Ectodermal cell (in vitro differentiated cells): ENCODE results near the gene GNAI2.

Experiments used
- H3K27ac ChIP-seq: 2 replicates; pipeline ENCODE4 v1.7.0; 2013; ENCODE audit warnings: mild to moderate bottlenecking, low read depth, low read length; ENCODE audit not compliant: insufficient read depth, poor library complexity, severe bottlenecking
- H3K27me3 ChIP-seq: 2 replicates; pipeline ENCODE4 v1.7.0; 2013; ENCODE audit warnings: mild to moderate bottlenecking, low read length; ENCODE audit not compliant: insufficient read depth, control insufficient read depth, poor library complexity, severe bottlenecking
- H3K36me3 ChIP-seq: one replicate; pipeline ENCODE4 v1.7.0; 2013; ENCODE audit warnings: low read length; ENCODE audit not compliant: control insufficient read depth, insufficient read depth
- H3K4me1 ChIP-seq: one replicate; pipeline ENCODE4 v1.7.0; 2013; ENCODE audit warnings: low read length; ENCODE audit not compliant: control insufficient read depth, insufficient read depth
- H3K4me3 ChIP-seq: 2 replicates; pipeline ENCODE4 v1.7.0; 2013; ENCODE audit warnings: low read depth, low read length, control low read depth; ENCODE audit not compliant: insufficient read depth
- H3K9me3 ChIP-seq: 2 replicates; pipeline ENCODE4 v1.7.0; 2013; ENCODE audit warnings: mild to moderate bottlenecking, low read length, moderate library complexity; ENCODE audit not compliant: control insufficient read depth
- WGBS, 2 experiments: methylation state at CpG; one replicate each; pipeline ENCODE4 v1.1.7; 2013; ENCODE audit warnings: missing lambda C conversion rate in 2 of 2; 5-methylcytosine and 5-hydroxymethylcytosine counted together

The GNAI2 gene

DNA sequence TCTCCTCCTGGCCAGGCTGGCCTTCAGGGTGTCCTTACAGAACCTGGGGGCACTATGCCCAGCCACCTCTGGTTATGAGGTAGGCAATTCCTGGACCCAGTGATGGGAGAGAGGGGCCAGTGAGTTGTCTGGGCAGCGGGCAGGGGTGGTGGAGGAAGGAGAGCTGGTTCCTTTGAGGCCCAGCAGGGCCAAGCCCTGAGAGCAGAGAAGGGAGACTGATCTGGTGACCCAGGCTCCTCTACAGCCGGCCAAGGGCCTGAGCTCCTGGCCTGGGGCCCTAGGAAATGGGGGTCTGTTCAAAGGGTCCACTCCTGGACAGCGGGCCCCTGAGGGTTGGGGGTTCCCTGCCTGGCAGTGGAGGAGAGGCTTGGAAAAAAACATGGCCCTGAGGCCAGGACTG is 23.0 kb upstream of the GNAI2 start:
- no peak overlapping the region for H3K4me3 ChIP-seq
- H3K36me3 ChIP-seq = no peaks in the 10 kb centered on the region
- H3K4me1 ChIP-seq = peaks cover 9% of the 10 kb centered on the region
- H3K9me3 ChIP-seq = no peaks in the 10 kb centered on the region
- H3K27ac ChIP-seq = no peak overlapping the region
- no peaks in the 10 kb centered on the region for H3K27me3 ChIP-seq
- WGBS, 2 experiments = 95% methylated on average over 3 of the region's 3 CpGs

GRCh38 chr3:50213373-50213772 is 22.6 kb upstream of the GNAI2 start:
- Histone ChIP-seq H3K36me3 (no peaks in the 10 kb centered on the region), H3K4me3 (no peak overlapping the region), H3K4me1 (peaks cover 9% of the 10 kb centered on the region), H3K9me3 (no peaks in the 10 kb centered on the region), H3K27ac (no peak overlapping the region), H3K27me3 (no peaks in the 10 kb centered on the region)
- 95 to 96% methylated on average over 12 of the region's 12 CpGs for WGBS, 2 experiments

GRCh38 chr3:50214824-50215223 is 21.2 kb upstream of the GNAI2 start:
- peaks cover 9% of the 10 kb centered on the region for H3K4me1 ChIP-seq
- 93 to 94% methylated on average over 10 of the region's 10 CpGs for WGBS, 2 experiments

GRCh38 chr3:50215529-50215928 is 20.5 kb upstream of the GNAI2 start:
- WGBS, 2 experiments = 91 to 95% methylated on average over 6 of the region's 9 CpGs
- H3K27me3 ChIP-seq = no peaks in the 10 kb centered on the region

More at GRCh38 chr3:50214824-50215223, 21.2 kb upstream of the GNAI2 start:
- H3K36me3 ChIP-seq = no peaks in the 10 kb centered on the region
- H3K27ac ChIP-seq = no peak overlapping the region
- H3K27me3 ChIP-seq = no peaks in the 10 kb centered on the region
- no peaks in the 10 kb centered on the region for H3K9me3 ChIP-seq
- H3K4me3 ChIP-seq = no peak overlapping the region

DNA sequence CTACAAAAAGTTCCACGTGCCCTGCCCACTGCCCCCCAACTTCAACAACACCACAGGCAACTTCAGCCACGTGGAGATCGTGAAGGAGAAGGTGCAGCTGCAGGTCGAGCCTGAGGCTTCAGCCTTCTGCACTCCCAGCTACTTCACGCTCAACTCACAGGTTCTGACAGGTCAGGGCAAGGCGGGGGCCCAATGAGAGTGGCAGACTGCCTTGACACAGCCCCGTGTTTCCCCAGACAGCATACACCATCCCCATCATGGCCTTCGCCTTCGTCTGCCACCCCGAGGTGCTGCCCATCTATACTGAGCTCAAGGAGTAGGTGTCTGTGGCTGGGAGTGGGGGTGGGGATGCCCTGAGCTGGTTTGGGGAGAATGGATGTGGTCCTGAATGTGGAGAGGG is 18.3 kb upstream of the GNAI2 start:
- Histone ChIP-seq H3K27ac (no peak overlapping the region), H3K36me3 (no peaks in the 10 kb centered on the region), H3K27me3 (no peaks in the 10 kb centered on the region), H3K4me3 (no peak overlapping the region), H3K4me1 (peaks cover 9% of the 10 kb centered on the region), H3K9me3 (no peaks in the 10 kb centered on the region)
- WGBS, 2 experiments = 83 to 90% methylated on average over 10 of the region's 10 CpGs

More at GRCh38 chr3:50215529-50215928, 20.5 kb upstream of the GNAI2 start:
- Histone ChIP-seq H3K4me3 (no peak overlapping the region), H3K27ac (no peak overlapping the region), H3K4me1 (peaks cover 15% of the 10 kb centered on the region), H3K36me3 (no peaks in the 10 kb centered on the region), H3K9me3 (no peaks in the 10 kb centered on the region)

DNA sequence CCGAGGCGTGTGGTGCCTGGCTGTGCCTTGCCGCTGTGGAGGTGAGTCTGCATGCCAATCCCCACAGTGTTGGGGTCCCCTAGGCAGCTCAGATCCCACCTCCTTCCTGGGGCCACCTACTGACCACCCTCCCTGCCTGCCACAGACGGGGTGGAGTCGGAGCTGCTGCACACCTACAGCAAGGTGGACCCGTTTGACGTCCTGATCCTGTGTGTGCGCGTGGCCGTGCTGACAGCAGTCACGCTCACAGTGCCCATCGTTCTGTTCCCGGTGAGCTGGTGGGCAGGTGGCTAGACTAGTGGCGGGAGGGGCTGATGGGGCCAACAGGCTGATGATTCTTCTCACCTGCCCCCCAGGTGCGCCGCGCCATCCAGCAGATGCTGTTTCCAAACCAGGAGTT is 17.6 kb upstream of the GNAI2 start:
- H3K9me3 ChIP-seq = no peaks in the 10 kb centered on the region
- no peak overlapping the region for H3K4me3 ChIP-seq

DNA sequence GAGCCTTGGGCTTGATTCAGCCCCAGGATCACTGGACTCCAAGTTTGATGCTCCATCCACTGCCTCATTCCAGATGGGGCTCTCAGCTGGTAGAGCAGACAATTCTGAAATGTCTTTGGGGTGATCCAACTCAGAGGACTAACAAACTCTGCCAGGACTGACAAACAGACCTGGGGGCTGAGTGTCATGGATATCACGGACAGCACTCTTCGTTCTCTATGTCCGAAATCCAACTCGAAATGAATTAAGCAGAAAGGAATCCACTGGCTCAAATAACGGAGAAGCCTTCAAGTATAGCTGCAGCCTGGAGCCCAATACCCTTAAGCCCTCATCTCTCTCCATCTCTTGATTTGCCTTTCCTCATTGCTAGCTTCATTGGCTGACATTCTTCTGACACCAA is 16.7 kb upstream of the GNAI2 start:
- no peak overlapping the region for H3K4me3 ChIP-seq
- H3K9me3 ChIP-seq = no peaks in the 10 kb centered on the region
- WGBS, 2 experiments = 94 to 95% methylated on average over 5 of the region's 5 CpGs
- H3K27me3 ChIP-seq = no peaks in the 10 kb centered on the region
- H3K36me3 ChIP-seq = no peaks in the 10 kb centered on the region
- H3K27ac ChIP-seq = no peak overlapping the region
- H3K4me1 ChIP-seq = peaks cover 9% of the 10 kb centered on the region

More for the DNA sequence above, 17.6 kb upstream of the GNAI2 start:
- H3K36me3 ChIP-seq = no peaks in the 10 kb centered on the region
- H3K4me1 ChIP-seq = peaks cover 9% of the 10 kb centered on the region
- no peak overlapping the region for H3K27ac ChIP-seq
- 96% methylated on average over 17 of the region's 17 CpGs for WGBS, 2 experiments
- no peaks in the 10 kb centered on the region for H3K27me3 ChIP-seq

GRCh38 chr3:50220109-50220508 is 15.9 kb upstream of the GNAI2 start:
- 88 to 90% methylated on average over 6 of the region's 6 CpGs for WGBS, 2 experiments
- Histone ChIP-seq H3K9me3 (no peaks in the 10 kb centered on the region), H3K4me3 (no peak overlapping the region), H3K27ac (no peak overlapping the region), H3K4me1 (peaks cover 9% of the 10 kb centered on the region), H3K27me3 (no peaks in the 10 kb centered on the region), H3K36me3 (no peaks in the 10 kb centered on the region)

DNA sequence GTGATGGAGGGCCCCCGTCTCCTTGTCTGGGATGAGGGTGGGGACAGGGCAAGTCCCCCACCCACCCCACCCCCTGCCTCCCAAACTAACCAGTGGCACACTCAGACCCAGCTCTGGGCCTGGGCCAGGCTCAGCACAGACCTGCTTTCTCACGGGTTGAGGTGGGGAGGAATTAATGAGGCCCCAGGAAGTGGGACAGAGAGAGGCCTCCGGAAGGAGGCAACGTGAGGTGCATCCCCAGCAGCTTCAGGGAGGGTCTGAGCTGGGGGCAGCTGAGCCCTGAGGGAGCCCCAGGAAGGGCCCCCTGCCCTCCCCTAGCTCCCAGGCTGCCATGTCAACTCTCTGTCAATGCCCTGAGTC is 15.0 kb upstream of the GNAI2 start:
- 89% methylated on average over 4 of the region's 4 CpGs for WGBS, 2 experiments
- Histone ChIP-seq H3K9me3 (no peaks in the 10 kb centered on the region), H3K4me3 (no peak overlapping the region), H3K27me3 (no peaks in the 10 kb centered on the region), H3K36me3 (no peaks in the 10 kb centered on the region), H3K27ac (no peak overlapping the region), H3K4me1 (peaks cover 9% of the 10 kb centered on the region)

GRCh38 chr3:50221411-50222168 is 14.4 kb upstream of the GNAI2 start:
- WGBS, 2 experiments = 71 to 74% methylated on average over 12 of the region's 12 CpGs
- Histone ChIP-seq H3K4me1 (peaks cover 9% of the 10 kb centered on the region), H3K36me3 (no peaks in the 10 kb centered on the region), H3K27me3 (peaks cover 5% of the 10 kb centered on the region), H3K27ac (no peak overlapping the region), H3K9me3 (no peaks in the 10 kb centered on the region), H3K4me3 (no peak overlapping the region)
